ENCODE measurements around the gene ISCU. TPM values are rescaled to one million over a fixed set of nuclear protein-coding genes. Genes with fewer than 3 reads are reported as not detected.

Gene ISCU
- total RNA-seq, 1 experiment from 2014 or later, result 84.8 TPM

DNA sequence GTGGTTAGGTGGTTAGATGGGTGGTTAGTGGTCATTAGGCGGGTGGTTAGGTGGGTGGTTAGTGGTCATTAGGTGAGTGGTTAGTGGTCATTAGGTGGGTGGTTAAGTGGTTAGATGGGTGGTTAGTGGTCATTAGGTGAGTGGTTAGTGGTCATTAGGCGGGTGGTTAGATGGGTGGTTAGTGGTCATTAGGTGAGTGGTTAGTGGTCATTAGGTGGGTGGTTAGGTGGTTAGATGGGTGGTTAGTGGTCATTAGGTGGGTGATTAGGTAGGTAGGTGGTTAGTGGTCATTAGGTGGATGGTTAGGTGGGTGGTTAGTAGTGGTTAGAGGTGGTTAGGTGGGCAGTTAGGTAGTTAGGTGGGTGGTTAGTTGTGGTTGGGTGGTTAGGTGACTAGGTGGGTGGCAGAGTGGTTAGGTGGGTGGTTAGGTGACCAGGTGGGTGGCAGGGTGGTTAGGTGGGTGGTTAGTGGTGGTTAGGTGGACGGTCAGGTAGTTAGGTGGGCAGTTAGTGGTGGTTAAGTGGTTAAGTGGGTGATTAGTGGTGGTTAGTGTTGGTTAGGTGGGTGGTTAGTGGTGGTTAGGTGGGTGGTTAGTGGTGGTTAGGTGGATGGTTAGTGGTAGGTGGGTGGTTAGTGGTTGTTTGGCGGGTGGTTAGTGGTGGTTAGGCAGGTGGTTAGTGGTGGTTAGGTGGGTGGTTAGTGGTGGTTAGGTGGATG is 43.5 kb downstream of the ISCU start:
- intact Hi-C loops (cut with micrococcal nuclease; ENCODE audit: unreplicated experiment), result no loop called here
- no peaks in the 10 kb centered on the region for H4K20me1 ChIP-seq (ENCODE audit: insufficient read depth)
- H3K27me3 ChIP-seq (ENCODE audit: insufficient read depth, low read depth), result no peaks in the 10 kb centered on the region
- H3K4me3 ChIP-seq, result no peak overlapping the region
- TF ChIP-seq, protein P1, sequence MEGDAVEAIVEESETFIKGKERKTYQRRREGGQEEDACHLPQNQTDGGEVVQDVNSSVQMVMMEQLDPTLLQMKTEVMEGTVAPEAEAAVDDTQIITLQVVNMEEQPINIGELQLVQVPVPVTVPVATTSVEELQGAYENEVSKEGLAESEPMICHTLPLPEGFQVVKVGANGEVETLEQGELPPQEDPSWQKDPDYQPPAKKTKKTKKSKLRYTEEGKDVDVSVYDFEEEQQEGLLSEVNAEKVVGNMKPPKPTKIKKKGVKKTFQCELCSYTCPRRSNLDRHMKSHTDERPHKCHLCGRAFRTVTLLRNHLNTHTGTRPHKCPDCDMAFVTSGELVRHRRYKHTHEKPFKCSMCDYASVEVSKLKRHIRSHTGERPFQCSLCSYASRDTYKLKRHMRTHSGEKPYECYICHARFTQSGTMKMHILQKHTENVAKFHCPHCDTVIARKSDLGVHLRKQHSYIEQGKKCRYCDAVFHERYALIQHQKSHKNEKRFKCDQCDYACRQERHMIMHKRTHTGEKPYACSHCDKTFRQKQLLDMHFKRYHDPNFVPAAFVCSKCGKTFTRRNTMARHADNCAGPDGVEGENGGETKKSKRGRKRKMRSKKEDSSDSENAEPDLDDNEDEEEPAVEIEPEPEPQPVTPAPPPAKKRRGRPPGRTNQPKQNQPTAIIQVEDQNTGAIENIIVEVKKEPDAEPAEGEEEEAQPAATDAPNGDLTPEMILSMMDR (conservative IDR thresholded peaks at IDR 0.05), result no peak
- TF ChIP-seq EZH2 (IDR thresholded peaks at IDR 0.05; ENCODE audit: low read depth), result no peak
- no peaks in the 10 kb centered on the region for H3K4me1 ChIP-seq (replicated peaks; ENCODE audit: insufficient read depth)
- no TSS peak for BruUV-seq (replicated peaks)
- H3F3A ChIP-seq (ENCODE audit: insufficient read depth, low read depth), result no peaks in the 10 kb centered on the region
- H3K79me2 ChIP-seq (ENCODE audit: low read depth), result no peaks in the 10 kb centered on the region
- DNase-seq, result no peak
- CTCF ChIA-PET, result no interaction called here
- no peak overlapping the region for H3K4me2 ChIP-seq
- no peaks in the 10 kb centered on the region for H3K9me3 ChIP-seq (ENCODE audit: insufficient read depth, low read depth)
- H2AFZ ChIP-seq, result no peak overlapping the region
- no peaks in the 10 kb centered on the region for H3K9me2 ChIP-seq (ENCODE audit: insufficient read depth)
- no peaks in the 10 kb centered on the region for H3K36me3 ChIP-seq (ENCODE audit: low read depth)
- no peak overlapping the region for H3K27ac ChIP-seq
- POLR2A ChIA-PET (ENCODE audit: unreplicated experiment), result no interaction called here

- TF ChIP-seq, protein P1 (conservative IDR thresholded peaks at IDR 0.05), result no peak
- TF ChIP-seq EZH2 (IDR thresholded peaks at IDR 0.05; ENCODE audit: low read depth), result no peak
- Histone ChIP-seq H3K4me1 (replicated peaks; ENCODE audit: insufficient read depth) (no peaks in the 10 kb centered on the region), H3K4me2 (no peak overlapping the region), H3K9me3 (ENCODE audit: insufficient read depth, low read depth) (no peaks in the 10 kb centered on the region), H3K27me3 (ENCODE audit: insufficient read depth, low read depth) (no peaks in the 10 kb centered on the region), H2AFZ (no peak overlapping the region), H3F3A (ENCODE audit: insufficient read depth, low read depth) (no peaks in the 10 kb centered on the region), H3K79me2 (ENCODE audit: low read depth) (no peaks in the 10 kb centered on the region), H4K20me1 (ENCODE audit: insufficient read depth) (no peaks in the 10 kb centered on the region), H3K9me2 (ENCODE audit: insufficient read depth) (no peaks in the 10 kb centered on the region), H3K4me3 (no peak overlapping the region), H3K36me3 (ENCODE audit: low read depth) (no peaks in the 10 kb centered on the region), H3K27ac (no peak overlapping the region)
- intact Hi-C loops (cut with micrococcal nuclease; ENCODE audit: unreplicated experiment), result no loop called here
- no peak for DNase-seq
- CTCF ChIA-PET, result no interaction called here
- BruUV-seq (replicated peaks), result no TSS peak
- POLR2A ChIA-PET (ENCODE audit: unreplicated experiment), result no interaction called here
Observed at GRCh38 chr12:108606492-108606891, 44.1 kb downstream of the ISCU start.

DNA sequence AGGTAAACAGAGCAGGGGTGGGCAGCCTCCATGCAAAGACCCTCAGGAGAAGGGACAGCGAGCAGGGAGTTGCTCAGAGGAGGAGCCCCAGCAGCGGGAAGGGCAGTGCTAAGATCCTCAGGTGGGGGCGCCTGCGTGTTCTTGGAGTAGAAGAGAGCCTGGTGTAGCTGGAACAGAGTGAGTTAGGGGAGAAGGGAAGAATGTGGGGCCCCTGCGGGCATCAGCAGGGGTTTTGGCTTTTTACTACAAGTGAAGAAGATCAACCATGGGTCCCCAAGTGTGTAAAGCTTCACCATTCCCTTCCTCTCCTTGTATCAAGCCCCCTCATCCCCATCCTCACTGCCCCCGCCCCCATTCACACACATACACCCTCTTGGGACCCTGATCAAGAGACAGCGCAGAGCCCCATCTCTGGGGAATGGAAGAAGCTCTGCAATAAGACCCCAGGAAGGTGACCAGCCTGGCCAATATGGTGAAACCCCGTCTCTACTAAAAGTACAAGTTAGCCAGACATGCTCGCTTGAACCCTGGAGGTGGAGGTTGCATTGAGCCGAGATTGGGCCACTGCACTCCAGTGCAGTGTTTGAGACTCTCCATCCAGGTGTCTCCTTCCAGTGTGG is 45.7 kb downstream of the ISCU start:
- Histone ChIP-seq H3K9me3 (ENCODE audit: insufficient read depth, low read depth) (no peaks in the 10 kb centered on the region), H4K20me1 (ENCODE audit: insufficient read depth) (no peaks in the 10 kb centered on the region), H3K9me2 (ENCODE audit: insufficient read depth) (no peaks in the 10 kb centered on the region), H3K27me3 (ENCODE audit: insufficient read depth, low read depth) (no peaks in the 10 kb centered on the region), H3K79me2 (ENCODE audit: low read depth) (no peaks in the 10 kb centered on the region), H3K4me2 (no peak overlapping the region), H3F3A (ENCODE audit: insufficient read depth, low read depth) (no peaks in the 10 kb centered on the region), H2AFZ (no peak overlapping the region), H3K4me3 (no peak overlapping the region), H3K27ac (no peak overlapping the region), H3K36me3 (ENCODE audit: low read depth) (no peaks in the 10 kb centered on the region), H3K4me1 (replicated peaks; ENCODE audit: insufficient read depth) (0 out of 2 replicates have a peak, but pooled peaks cover 5% of the 10 kb centered on the region)
- POLR2A ChIA-PET (ENCODE audit: unreplicated experiment), result no interaction called here
- TF ChIP-seq, protein P1 (conservative IDR thresholded peaks at IDR 0.05), result no peak
- TF ChIP-seq EZH2 (IDR thresholded peaks at IDR 0.05; ENCODE audit: low read depth), result no peak
- BruUV-seq (replicated peaks), result no TSS peak
- intact Hi-C loops (cut with micrococcal nuclease; ENCODE audit: unreplicated experiment), result no loop called here
- CTCF ChIA-PET, result no interaction called here
- no peak for DNase-seq

Measured in PC-9 (cell line).